ENCODE results near the gene GXYLT1. TPM values are rescaled to one million over a fixed set of nuclear protein-coding genes. Genes with fewer than 3 reads are reported as not detected.

Gene GXYLT1
- total and polyA plus RNA-seq, 9 of the 15 experiments (the other 6 are each of a cell fraction or from before 2014, with no cell fraction given), result 1.4 to 9.3 (median 5.5) TPM

- no peak for TF ChIP-seq ZNF707 (CRISPR knock-in tag; conservative IDR thresholded peaks at IDR 0.05)
Observed at GRCh38 chr12:42163913-42164312, 19.2 kb upstream of the GXYLT1 start (continued).

GRCh38 chr12:42162965-42163364 lies 18.3 kb upstream of the GXYLT1 start:
- Histone ChIP-seq H3K4me3 (no peak overlapping the region), H3K9me3 (replicated peaks; ENCODE audit: control insufficient read depth, insufficient read depth, low read depth, low read length) (no peaks in the 10 kb centered on the region; the same call in 1 of the 2 replicates), H3K36me3 (ENCODE audit: control insufficient read depth, insufficient read depth, low read length) (peaks cover 20% of the 10 kb centered on the region; the same call in 1 of the 3 replicates), H3K9me1 (ENCODE audit: control insufficient read depth, insufficient read depth, low read length) (no peaks in the 10 kb centered on the region), H3K27me3 (ENCODE audit: control insufficient read depth in 2 of 2, insufficient read depth in 2 of 2, low read length in 2 of 2) (no peaks in the 10 kb centered on the region), H2AFZ (ENCODE audit: low read depth, low read length) (no peak overlapping the region), H3K27ac (ENCODE audit: extremely low read depth, low read depth, low read length) (no peak overlapping the region), H3K4me2 (ENCODE audit: insufficient read depth, low read length) (no peak overlapping the region), H3K4me1 (replicated peaks in 1 of 2; ENCODE audit: control insufficient read depth in 2 of 2, insufficient read depth in 2 of 2, low read length in 2 of 2) (no peaks in the 10 kb centered on the region), H4K20me1 (replicated peaks; ENCODE audit: control insufficient read depth, insufficient read depth, low read length) (no peaks in the 10 kb centered on the region), H3K9ac (ENCODE audit: insufficient read depth in 1 of 2, low read depth in 2 of 2, low read length in 2 of 2) (no peak overlapping the region), H3K79me2 (ENCODE audit: control insufficient read depth, insufficient read depth, low read length) (no peaks in the 10 kb centered on the region)
- CTCF ChIA-PET (ENCODE audit: low intra/inter-chr PET ratio), result interaction anchor here (1.4 kb wide), 1 partner anchor 170 kb away, joined by 3 read pairs; no protein-coding TSS in a partner anchor
- 79% methylated on average over 1 of the region's 1 CpG for WGBS (ENCODE audit: insufficient coverage, low coverage, missing lambda C conversion rate)
- POLR2A ChIA-PET, result no interaction called here
- FAIRE-seq, result no peak
- no peak for DNase-seq (ENCODE audit: extremely low read depth in 1 of 4, low spot score in 3 of 4)
- no TSS peak for BruUV-seq (replicated peaks)
- in situ Hi-C loops (cut with MboI) (no loop called here), intact Hi-C loops (cut with micrococcal nuclease) (no loop called here)
- no peak for ATAC-seq
- no peak for TF ChIP-seq LCOR (CRISPR knock-in tag; IDR thresholded peaks at IDR 0.05)
- TF ChIP-seq ZNF764 (CRISPR knock-in tag; IDR thresholded peaks at IDR 0.05; ENCODE audit: low read depth), result no peak
- no peak for TF ChIP-seq TOE1 (IDR thresholded peaks at IDR 0.05; ENCODE audit: borderline replicate concordance)
- no peak for TF ChIP-seq TOE1 (CRISPR knock-in tag; IDR thresholded peaks at IDR 0.05; ENCODE audit: borderline replicate concordance, low read depth)
- TF ChIP-seq NONO (IDR thresholded peaks at IDR 0.05; ENCODE audit: low read depth in 2 of 2, low read length in 1 of 2), result no peak
- TF ChIP-seq ZNF133 (CRISPR knock-in tag; IDR thresholded peaks at IDR 0.05), result no peak
- TF ChIP-seq PHF8 (IDR thresholded peaks at IDR 0.05; ENCODE audit: borderline replicate concordance, low read length), result no peak
- TF ChIP-seq PPARD (CRISPR knock-in tag; IDR thresholded peaks at IDR 0.05), result no peak
- TF ChIP-seq, protein P1, sequence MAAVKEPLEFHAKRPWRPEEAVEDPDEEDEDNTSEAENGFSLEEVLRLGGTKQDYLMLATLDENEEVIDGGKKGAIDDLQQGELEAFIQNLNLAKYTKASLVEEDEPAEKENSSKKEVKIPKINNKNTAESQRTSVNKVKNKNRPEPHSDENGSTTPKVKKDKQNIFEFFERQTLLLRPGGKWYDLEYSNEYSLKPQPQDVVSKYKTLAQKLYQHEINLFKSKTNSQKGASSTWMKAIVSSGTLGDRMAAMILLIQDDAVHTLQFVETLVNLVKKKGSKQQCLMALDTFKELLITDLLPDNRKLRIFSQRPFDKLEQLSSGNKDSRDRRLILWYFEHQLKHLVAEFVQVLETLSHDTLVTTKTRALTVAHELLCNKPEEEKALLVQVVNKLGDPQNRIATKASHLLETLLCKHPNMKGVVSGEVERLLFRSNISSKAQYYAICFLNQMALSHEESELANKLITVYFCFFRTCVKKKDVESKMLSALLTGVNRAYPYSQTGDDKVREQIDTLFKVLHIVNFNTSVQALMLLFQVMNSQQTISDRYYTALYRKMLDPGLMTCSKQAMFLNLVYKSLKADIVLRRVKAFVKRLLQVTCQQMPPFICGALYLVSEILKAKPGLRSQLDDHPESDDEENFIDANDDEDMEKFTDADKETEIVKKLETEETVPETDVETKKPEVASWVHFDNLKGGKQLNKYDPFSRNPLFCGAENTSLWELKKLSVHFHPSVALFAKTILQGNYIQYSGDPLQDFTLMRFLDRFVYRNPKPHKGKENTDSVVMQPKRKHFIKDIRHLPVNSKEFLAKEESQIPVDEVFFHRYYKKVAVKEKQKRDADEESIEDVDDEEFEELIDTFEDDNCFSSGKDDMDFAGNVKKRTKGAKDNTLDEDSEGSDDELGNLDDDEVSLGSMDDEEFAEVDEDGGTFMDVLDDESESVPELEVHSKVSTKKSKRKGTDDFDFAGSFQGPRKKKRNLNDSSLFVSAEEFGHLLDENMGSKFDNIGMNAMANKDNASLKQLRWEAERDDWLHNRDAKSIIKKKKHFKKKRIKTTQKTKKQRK (IDR thresholded peaks at IDR 0.05; ENCODE audit: borderline replicate concordance, low read depth, low read length), result no peak
- TF ChIP-seq FOXP4 (CRISPR knock-in tag; IDR thresholded peaks at IDR 0.05; ENCODE audit: borderline replicate concordance), result no peak
- no peak for TF ChIP-seq NFYB (IDR thresholded peaks at IDR 0.05; ENCODE audit: extremely low read depth, insufficient read length)
- no peak for TF ChIP-seq SMARCB1 (IDR thresholded peaks at IDR 0.05; ENCODE audit: insufficient read length, low read depth)
- TF ChIP-seq ATF4 (CRISPR knock-in tag; IDR thresholded peaks at IDR 0.05), result no peak
- no peak for TF ChIP-seq TRIM24 (IDR thresholded peaks at IDR 0.05)
